Neural progenitor cell (in vitro differentiated cells): ENCODE results near the gene CUBN. TPM values are rescaled to one million over a fixed set of nuclear protein-coding genes. Genes with fewer than 3 reads are reported as not detected.

Source experiments
- DNase-seq: peaks from one replicate; pipeline ENCODE4 v3.0.0-alpha.2; 2016; ENCODE audit warnings: low spot score
- H2AFZ ChIP-seq: fragments of 200-600 bp; sonication (generic); replicated peaks from 2 replicates; pipeline ENCODE4 v1.6.1; 2016; ENCODE audit warnings: antibody characterized with exemption
- H3F3A ChIP-seq: fragments of 200-600 bp; sonication (generic); 2 replicates; pipeline ENCODE4 v1.6.1; 2016; ENCODE audit warnings: antibody characterized with exemption, low read depth
- H3K27ac ChIP-seq: fragments of 200-600 bp; sonication (generic); 2 replicates; pipeline ENCODE4 v1.5.1; 2016; ENCODE audit warnings: mild to moderate bottlenecking
- H3K27me3 ChIP-seq: fragments of 200-600 bp; sonication (generic); 2 replicates; pipeline ENCODE4 v1.6.1; 2016; ENCODE audit warnings: mild to moderate bottlenecking, moderate library complexity
- H3K36me3 ChIP-seq: fragments of 200-600 bp; sonication (generic); 2 replicates; pipeline ENCODE4 v1.5.1; 2016
- H3K4me1 ChIP-seq: fragments of 200-600 bp; sonication (generic); 2 replicates; pipeline ENCODE4 v1.6.1; 2016; ENCODE audit warnings: mixed run types
- H3K4me2 ChIP-seq: fragments of 200-600 bp; sonication (generic); 2 replicates; pipeline ENCODE4 v1.6.1; 2016
- H3K4me3 ChIP-seq: fragments of 200-600 bp; sonication (generic); 2 replicates; pipeline ENCODE4 v1.5.1; 2016
- H3K79me2 ChIP-seq: fragments of 200-600 bp; sonication (generic); 2 replicates; pipeline ENCODE4 v1.6.1; 2016; ENCODE audit warnings: low read depth
- H3K9ac ChIP-seq: fragments of 200-600 bp; sonication (generic); 2 replicates; pipeline ENCODE4 v1.6.1; 2016
- H3K9me3 ChIP-seq: fragments of 200-600 bp; sonication (generic); 2 replicates; pipeline ENCODE4 v1.5.1; 2016; ENCODE audit warnings: low read depth
- H4K20me1 ChIP-seq: fragments of 200-600 bp; sonication (generic); 2 replicates; pipeline ENCODE4 v1.6.1; 2016; ENCODE audit warnings: low read depth
- H3K27ac Mint-ChIP-seq: 3 replicates; pipeline ENCODE4 v1.8.0; 2021; ENCODE audit warnings: mixed read lengths
- H3K27me3 Mint-ChIP-seq: 2 replicates; pipeline ENCODE4 v1.8.0; 2022; ENCODE audit warnings: low read depth, mild to moderate bottlenecking, inconsistent platforms, moderate library complexity, mixed read lengths; ENCODE audit not compliant: insufficient read depth
- H3K36me3 Mint-ChIP-seq: 3 replicates; pipeline ENCODE4 v1.8.0; 2021; ENCODE audit warnings: mixed read lengths
- H3K4me1 Mint-ChIP-seq: 3 replicates; pipeline ENCODE4 v1.8.0; 2021; ENCODE audit warnings: mixed read lengths
- H3K4me3 Mint-ChIP-seq: 3 replicates; pipeline ENCODE4 v1.8.0; 2021; ENCODE audit warnings: mild to moderate bottlenecking, moderate library complexity, mixed read lengths
- H3K9me3 Mint-ChIP-seq: 3 replicates; pipeline ENCODE4 v1.8.0; 2020; ENCODE audit warnings: mixed read lengths
- EZH2 ChIP-seq: fragments of 200-600 bp; sonication (generic); IDR thresholded peaks from 2 replicates; pipeline ENCODE4 v1.6.1; 2017; ENCODE audit warnings: antibody characterized with exemption, mild to moderate bottlenecking, moderate library complexity
- EZH2phosphoT487 ChIP-seq: fragments of 200-600 bp; sonication (generic); IDR thresholded peaks from 2 replicates; pipeline ENCODE4 v1.6.1; 2017; ENCODE audit warnings: antibody characterized with exemption
- total RNA-seq: library from RNA; depleted of rRNA; stranded (reverse); fragments of >200 nt; gene quantifications from 2 replicates; pipeline ENCODE4 v1.2.3, GENCODE V29; 2015; ENCODE audit warnings: low replicate concordance
- TF ChIP-seq, protein P1 (sequence below): fragments of 200-600 bp; sonication (generic); IDR thresholded peaks from 2 replicates; pipeline ENCODE4 v1.5.1; 2017; ENCODE audit warnings: antibody characterized with exemption, mild to moderate bottlenecking

Gene CUBN
- total RNA-seq, 1 donor from 2014 or later: 2.2 TPM

- Histone ChIP-seq H3K27ac (no peak overlapping the region), H4K20me1 (no peaks in the 10 kb centered on the region), H3K36me3 (no peaks in the 10 kb centered on the region), H3F3A (peaks cover 27% of the 10 kb centered on the region), H3K4me3 (no peak overlapping the region), H3K4me2 (no peak overlapping the region), H3K27me3 (no peaks in the 10 kb centered on the region), H3K9me3 (no peaks in the 10 kb centered on the region), H3K9ac (no peak overlapping the region), H3K4me1 (peaks cover 45% of the 10 kb centered on the region), H3K79me2 (no peaks in the 10 kb centered on the region), H2AFZ (no peak overlapping the region)
- peaks cover 72% of the 10 kb centered on the region for H3K4me1 Mint-ChIP-seq
- H3K4me3 Mint-ChIP-seq: no peak overlapping the region
- TF ChIP-seq, protein P1, sequence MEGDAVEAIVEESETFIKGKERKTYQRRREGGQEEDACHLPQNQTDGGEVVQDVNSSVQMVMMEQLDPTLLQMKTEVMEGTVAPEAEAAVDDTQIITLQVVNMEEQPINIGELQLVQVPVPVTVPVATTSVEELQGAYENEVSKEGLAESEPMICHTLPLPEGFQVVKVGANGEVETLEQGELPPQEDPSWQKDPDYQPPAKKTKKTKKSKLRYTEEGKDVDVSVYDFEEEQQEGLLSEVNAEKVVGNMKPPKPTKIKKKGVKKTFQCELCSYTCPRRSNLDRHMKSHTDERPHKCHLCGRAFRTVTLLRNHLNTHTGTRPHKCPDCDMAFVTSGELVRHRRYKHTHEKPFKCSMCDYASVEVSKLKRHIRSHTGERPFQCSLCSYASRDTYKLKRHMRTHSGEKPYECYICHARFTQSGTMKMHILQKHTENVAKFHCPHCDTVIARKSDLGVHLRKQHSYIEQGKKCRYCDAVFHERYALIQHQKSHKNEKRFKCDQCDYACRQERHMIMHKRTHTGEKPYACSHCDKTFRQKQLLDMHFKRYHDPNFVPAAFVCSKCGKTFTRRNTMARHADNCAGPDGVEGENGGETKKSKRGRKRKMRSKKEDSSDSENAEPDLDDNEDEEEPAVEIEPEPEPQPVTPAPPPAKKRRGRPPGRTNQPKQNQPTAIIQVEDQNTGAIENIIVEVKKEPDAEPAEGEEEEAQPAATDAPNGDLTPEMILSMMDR: no peak
- TF ChIP-seq EZH2phosphoT487 (no peak), EZH2 (no peak)
- DNase-seq: no peak
- H3K27me3 Mint-ChIP-seq: peaks cover 2% of the 10 kb centered on the region
- no peaks in the 10 kb centered on the region for H3K36me3 Mint-ChIP-seq
- no peaks in the 10 kb centered on the region for H3K9me3 Mint-ChIP-seq
- H3K27ac Mint-ChIP-seq: peak overlapping the region; percentile 88
Observed at GRCh38 chr10:17028798-17029197, 100.8 kb downstream of the CUBN start.

- Histone ChIP-seq H3F3A (peaks cover 46% of the 10 kb centered on the region), H3K9me3 (no peaks in the 10 kb centered on the region), H3K27me3 (no peaks in the 10 kb centered on the region), H3K27ac (no peak overlapping the region), H3K4me1 (peaks cover 64% of the 10 kb centered on the region), H3K79me2 (no peaks in the 10 kb centered on the region), H3K36me3 (no peaks in the 10 kb centered on the region), H3K4me2 (no peak overlapping the region), H3K4me3 (no peak overlapping the region), H2AFZ (no peak overlapping the region), H4K20me1 (peaks cover 5% of the 10 kb centered on the region), H3K9ac (no peak overlapping the region)
- Mint-ChIP-seq H3K27me3 (no peaks in the 10 kb centered on the region), H3K36me3 (no peaks in the 10 kb centered on the region), H3K27ac (peak overlapping the region; percentile 89), H3K4me1 (peaks cover 83% of the 10 kb centered on the region), H3K4me3 (no peak overlapping the region), H3K9me3 (no peaks in the 10 kb centered on the region)
- TF ChIP-seq EZH2 (no peak), EZH2phosphoT487 (no peak)
- TF ChIP-seq, protein P1: no peak
- DNase-seq: no peak
Observed at GRCh38 chr10:17026686-17027485, 102.7 kb downstream of the CUBN start.

DNA sequence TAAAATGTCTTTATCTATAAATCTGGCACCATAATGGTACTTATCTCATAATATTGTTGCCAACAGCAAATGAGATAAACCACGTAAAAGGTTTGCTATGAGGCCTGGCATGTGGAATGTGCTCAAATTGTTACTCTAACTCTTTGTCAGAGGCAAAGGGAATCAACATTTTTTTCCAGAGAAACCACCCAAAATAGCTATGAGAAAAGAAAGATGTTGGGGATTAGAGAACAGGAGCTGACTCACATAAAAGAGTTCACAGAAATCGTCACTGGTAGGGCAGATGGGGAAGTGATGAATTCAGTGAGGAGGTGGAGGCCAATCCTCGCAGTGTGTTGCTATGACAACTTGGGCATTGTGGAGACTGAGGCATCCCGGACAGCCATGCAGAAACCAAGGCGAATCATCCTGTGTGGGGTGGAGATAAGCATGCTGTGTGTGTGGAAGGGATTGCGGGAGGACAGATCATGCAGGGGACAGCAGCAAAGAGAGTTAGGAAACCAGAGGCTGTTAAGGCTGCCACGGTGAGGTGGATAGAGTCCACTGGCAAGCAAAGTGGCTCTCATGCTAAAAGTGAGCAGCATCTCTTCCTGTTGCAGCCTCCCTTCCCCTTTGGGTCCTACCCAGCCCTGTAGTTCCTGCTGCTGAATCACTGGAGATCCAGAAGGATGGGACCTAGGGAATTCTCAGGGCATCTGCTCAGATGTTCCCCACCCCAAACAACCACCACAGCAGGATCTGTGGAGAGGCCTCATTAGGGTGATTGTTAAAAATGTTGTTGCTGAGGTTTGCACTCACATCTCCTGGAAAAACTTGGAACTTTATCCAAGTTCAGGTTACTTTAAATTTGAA lies 103.9 kb downstream of the CUBN start:
- Histone ChIP-seq H3K4me3 (no peak overlapping the region), H3K4me2 (no peak overlapping the region), H3K79me2 (no peaks in the 10 kb centered on the region), H3K4me1 (peaks cover 65% of the 10 kb centered on the region), H3F3A (peaks cover 44% of the 10 kb centered on the region), H3K9ac (no peak overlapping the region), H3K27ac (no peak overlapping the region), H3K36me3 (no peaks in the 10 kb centered on the region), H4K20me1 (peaks cover 5% of the 10 kb centered on the region), H2AFZ (peak overlapping the region; percentile 64), H3K27me3 (no peaks in the 10 kb centered on the region), H3K9me3 (no peaks in the 10 kb centered on the region)
- Mint-ChIP-seq H3K9me3 (no peaks in the 10 kb centered on the region), H3K27me3 (no peaks in the 10 kb centered on the region), H3K4me3 (peak overlapping the region; percentile 81), H3K4me1 (peaks cover 86% of the 10 kb centered on the region), H3K27ac (peak overlapping the region; percentile 100), H3K36me3 (no peaks in the 10 kb centered on the region)
- TF ChIP-seq, protein P1: no peak
- TF ChIP-seq EZH2: no peak
- TF ChIP-seq EZH2phosphoT487: no peak
- peak; percentile 50 for DNase-seq
